ENCODE measurements around the gene ITGA2B.

GRCh38 chr17:44380767-44381166 lies 8.7 kb downstream of the ITGA2B start:
- TF ChIP-seq ESRRG (CRISPR knock-in tag; IDR thresholded peaks at IDR 0.05), result no peak
- no peak for TF ChIP-seq ZFP30 (CRISPR knock-in tag; IDR thresholded peaks at IDR 0.05)
- no peak for TF ChIP-seq ZC3H10 (CRISPR knock-in tag; IDR thresholded peaks at IDR 0.05)
- no peak for TF ChIP-seq PATZ1 (CRISPR knock-in tag; IDR thresholded peaks at IDR 0.05; ENCODE audit: borderline replicate concordance)
- no peak for TF ChIP-seq ZNF8 (CRISPR knock-in tag; IDR thresholded peaks at IDR 0.05)

Data from SK-N-SH treated with all-trans-retinoic acid at 6 μM for 48 hours (cell line).